Thoracic aorta (tissue), 2 donors: ENCODE results near the gene RPTOR. TPM values are rescaled to one million over a fixed set of nuclear protein-coding genes. Genes with fewer than 3 reads are reported as not detected.

Experiments
- ATAC-seq: fragments of 150-250 bp; one replicate; pipeline ENCODE4 v1.8.0; 2017; ENCODE audit warnings: low read depth; ENCODE audit not compliant: insufficient number of reproducible peaks, low FRiP score
- DNase-seq: peaks from one replicate; pipeline ENCODE4 v3.0.0-alpha.2; 2020; ENCODE audit warnings: low spot score
- H3K27ac ChIP-seq, 2 donors: fragments of 200-600 bp; sonication (generic); 1 replicate in 1 of 2; 2 replicates in 1 of 2; pipeline ENCODE4 v1.5.1; 2016; ENCODE audit warnings: mild to moderate bottlenecking in 2 of 2, moderate library complexity in 2 of 2
- H3K27me3 ChIP-seq: fragments of 200-600 bp; sonication (generic); replicated peaks from 2 replicates; pipeline ENCODE4 v1.6.0; 2016; ENCODE audit warnings: mild to moderate bottlenecking; ENCODE audit not compliant: insufficient read depth
- H3K36me3 ChIP-seq: fragments of 200-600 bp; sonication (generic); one replicate; pipeline ENCODE4 v1.5.1; 2016
- H3K4me1 ChIP-seq, 2 donors: fragments of 200-600 bp; sonication (generic); 1 replicate in 1 of 2; 2 replicates in 1 of 2; pipeline versions ENCODE4 v1.5.1 to v1.6.0; 2016; ENCODE audit warnings: low read depth in 2 of 2, mild to moderate bottlenecking in 1 of 2; ENCODE audit not compliant: control insufficient read depth in 1 of 2
- H3K4me3 ChIP-seq: fragments of 200-600 bp; sonication (generic); 2 replicates; pipeline ENCODE4 v1.5.1; 2016; ENCODE audit warnings: mild to moderate bottlenecking
- H3K9me3 ChIP-seq: fragments of 200-600 bp; sonication (generic); 2 replicates; pipeline ENCODE4 v1.5.1; 2016
- CTCF ChIP-seq: fragments of 200-600 bp; sonication (generic); IDR thresholded peaks from one replicate; pipeline ENCODE4 v1.5.1; 2019; ENCODE audit warnings: antibody characterized with exemption
- total RNA-seq, 2 donors: library from RNA; depleted of rRNA; stranded (reverse); fragments of >200 nt; gene quantifications; one replicate each; pipeline versions ENCODE4 v1.1.0 to v1.2.3, GENCODE V29; 2016

The RPTOR gene
- total RNA-seq, 2 donors from 2014 or later: 42.0 to 47.4 TPM

- Histone ChIP-seq H3K9me3 (no peaks in the 10 kb centered on the region), H3K27ac (no peak overlapping the region), H3K36me3 (no peaks in the 10 kb centered on the region), H3K4me3 (no peak overlapping the region), H3K27me3 (no peaks in the 10 kb centered on the region), H3K4me1 (no peaks in the 10 kb centered on the region)
- no peak for ATAC-seq
- no peak for TF ChIP-seq CTCF
- DNase-seq: no peak
Measured at GRCh38 chr17:80538484-80538883, 6.2 kb upstream of the RPTOR start.

GRCh38 chr17:80539022-80539641, 5.5 kb upstream of the RPTOR start:
- Histone ChIP-seq H3K4me1 (no peaks in the 10 kb centered on the region), H3K27me3 (no peaks in the 10 kb centered on the region), H3K9me3 (no peaks in the 10 kb centered on the region), H3K36me3 (no peaks in the 10 kb centered on the region), H3K4me3 (no peak overlapping the region), H3K27ac (no peak overlapping the region)
- DNase-seq (no peak), ATAC-seq (no peak)
- no peak for TF ChIP-seq CTCF

- DNase-seq (no peak), ATAC-seq (no peak)
- Histone ChIP-seq H3K4me3 (peak overlapping the region; percentile 99), H3K27me3 (no peaks in the 10 kb centered on the region), H3K27ac (peak overlapping the region in 1 of 2 donors; percentile 79), H3K4me1 (peaks cover 16 to 18% of the 10 kb centered on the region in 2 donors), H3K9me3 (no peaks in the 10 kb centered on the region), H3K36me3 (no peaks in the 10 kb centered on the region)
- TF ChIP-seq CTCF: no peak
Measured at GRCh38 chr17:80545499-80545826, 825 bp downstream of the RPTOR start.

- H3K9me3 ChIP-seq: no peaks in the 10 kb centered on the region
- TF ChIP-seq CTCF: no peak
- peak overlapping the region; percentile 99 for H3K4me3 ChIP-seq
- H3K27me3 ChIP-seq: no peaks in the 10 kb centered on the region
- peaks cover 16 to 18% of the 10 kb centered on the region in 2 donors for H3K4me1 ChIP-seq
- no peaks in the 10 kb centered on the region for H3K36me3 ChIP-seq
- DNase-seq (no peak), ATAC-seq (no peak)
- H3K27ac ChIP-seq: no peak overlapping the region
Measured at GRCh38 chr17:80546267-80546666, 1.6 kb downstream of the RPTOR start.

GRCh38 chr17:80552523-80552922, 7.9 kb downstream of the RPTOR start:
- no peaks in the 10 kb centered on the region for H3K36me3 ChIP-seq
- H3K4me1 ChIP-seq: no peaks in the 10 kb centered on the region
- no peaks in the 10 kb centered on the region for H3K9me3 ChIP-seq
- H3K4me3 ChIP-seq: no peak overlapping the region
- ATAC-seq (no peak), DNase-seq (no peak)
- no peak for TF ChIP-seq CTCF
- no peak overlapping the region for H3K27ac ChIP-seq
- H3K27me3 ChIP-seq: no peaks in the 10 kb centered on the region
